GM23338 (cell line): Measurements from ENCODE around the gene SUPT6H. TPM values are rescaled to one million over a fixed set of nuclear protein-coding genes. Genes with fewer than 3 reads are reported as not detected.
"Not testable (repeated sequence)": the region's sequence is repeated elsewhere in the genome, so short reads cannot be mapped to it uniquely, and the experiment has no call there.

Experiments
- ATAC-seq: fragments of 200-7000 bp; cut with Tn5 transposase; 3 replicates; pipeline ENCODE4 v1.9.1; 2020
- DNase-seq: peaks from one replicate; pipeline ENCODE4 v3.0.0-alpha.2; 2015; ENCODE audit warnings: low spot score
- H2AFZ ChIP-seq: fragments of 200-600 bp; sonication (generic); 2 replicates; pipeline ENCODE4 v1.8.0; 2016; ENCODE audit warnings: antibody characterized with exemption, mild to moderate bottlenecking, moderate library complexity
- H3F3A ChIP-seq: fragments of 200-600 bp; sonication (generic); replicated peaks from 2 replicates; pipeline ENCODE4 v1.8.0; 2017; ENCODE audit warnings: antibody characterized with exemption, mixed run types, low read depth
- H3K27ac ChIP-seq: fragments of 200-600 bp; sonication (generic); 2 replicates; pipeline ENCODE4 v1.6.1; 2016; ENCODE audit warnings: low read depth
- H3K27me3 ChIP-seq: fragments of 200-600 bp; sonication (generic); 2 replicates; pipeline ENCODE4 v1.8.0; 2016; ENCODE audit warnings: mild to moderate bottlenecking, mixed run types, moderate library complexity; ENCODE audit not compliant: insufficient read depth
- H3K36me3 ChIP-seq: fragments of 200-600 bp; sonication (generic); 2 replicates; pipeline ENCODE4 v1.8.0; 2016; ENCODE audit warnings: mild to moderate bottlenecking; ENCODE audit not compliant: insufficient read depth
- H3K4me1 ChIP-seq: fragments of 200-600 bp; sonication (generic); 2 replicates; pipeline ENCODE4 v1.8.0; 2016; ENCODE audit warnings: mild to moderate bottlenecking, moderate library complexity; ENCODE audit not compliant: insufficient read depth
- H3K4me2 ChIP-seq: fragments of 200-600 bp; sonication (generic); 2 replicates; pipeline ENCODE4 v1.7.1; 2017; ENCODE audit warnings: mixed run types
- H3K4me3 ChIP-seq: fragments of 200-600 bp; sonication (generic); 2 replicates; pipeline ENCODE4 v1.6.1; 2016; ENCODE audit warnings: mixed run types
- H3K79me2 ChIP-seq: fragments of 200-600 bp; sonication (generic); replicated peaks from 2 replicates; pipeline ENCODE4 v1.8.0; 2017; ENCODE audit warnings: mild to moderate bottlenecking; ENCODE audit not compliant: insufficient read depth
- H3K9me2 ChIP-seq: fragments of 200-600 bp; sonication (generic); 2 replicates; pipeline ENCODE4 v1.8.0; 2017; ENCODE audit not compliant: insufficient read depth
- H4K20me1 ChIP-seq: fragments of 200-600 bp; sonication (generic); replicated peaks from 2 replicates; pipeline ENCODE4 v1.8.0; 2017; ENCODE audit warnings: mild to moderate bottlenecking; ENCODE audit not compliant: insufficient read depth
- H3K27ac Mint-ChIP-seq: 2 replicates; pipeline ENCODE4 v1.8.0; 2020; ENCODE audit warnings: inconsistent platforms, mild to moderate bottlenecking, moderate library complexity, mixed read lengths
- H3K27me3 Mint-ChIP-seq: 3 replicates; pipeline ENCODE4 v1.8.0; 2022; ENCODE audit warnings: low read depth, mild to moderate bottlenecking, moderate library complexity, mixed read lengths, inconsistent platforms; ENCODE audit not compliant: insufficient read depth, poor library complexity
- H3K36me3 Mint-ChIP-seq: 3 replicates; pipeline ENCODE4 v1.8.0; 2021; ENCODE audit warnings: low read depth, mild to moderate bottlenecking, inconsistent platforms, moderate library complexity, mixed read lengths
- H3K4me1 Mint-ChIP-seq: 3 replicates; pipeline ENCODE4 v1.8.0; 2020; ENCODE audit warnings: mild to moderate bottlenecking, inconsistent platforms, mixed read lengths
- H3K4me3 Mint-ChIP-seq: 3 replicates; pipeline ENCODE4 v1.8.0; 2021; ENCODE audit warnings: moderate library complexity, mild to moderate bottlenecking, inconsistent platforms, mixed read lengths
- H3K9me3 Mint-ChIP-seq: 3 replicates; pipeline ENCODE4 v1.8.0; 2020; ENCODE audit warnings: moderate library complexity, mild to moderate bottlenecking, inconsistent platforms, mixed read lengths
- CREB1 ChIP-seq: fragments of 250-450 bp; sonication (Bioruptor Pico); IDR thresholded peaks from 2 replicates; pipeline ENCODE4 v1.5.0; 2020; ENCODE audit warnings: low read depth, mild to moderate bottlenecking, moderate library complexity
- EZH2phosphoT487 ChIP-seq: fragments of 200-600 bp; sonication (generic); IDR thresholded peaks from one replicate; pipeline ENCODE4 v1.8.1; 2018; ENCODE audit warnings: antibody characterized with exemption; ENCODE audit not compliant: unreplicated experiment
- ZNF114 ChIP-seq: fragments of 250-450 bp; sonication (Bioruptor Pico); IDR thresholded peaks from 2 replicates; pipeline ENCODE4 v1.5.0; 2020; ENCODE audit warnings: mild to moderate bottlenecking, moderate library complexity
- ZNF331 ChIP-seq: fragments of 250-450 bp; sonication (Bioruptor Pico); IDR thresholded peaks from 2 replicates; pipeline ENCODE4 v1.5.0; 2020; ENCODE audit warnings: low read depth, mild to moderate bottlenecking, moderate library complexity
- polyA plus RNA-seq: library from polyadenylated mRNA; unstranded; fragments of >200 nt; fragmentation: Nextera tagmentation; extraction: Ambion mirVana; gene quantifications from 2 replicates; pipeline ENCODE4 v1.2.1, GENCODE V29; 2016
- total RNA-seq: library from RNA; depleted of rRNA; stranded (reverse); fragments of >200 nt; shearing (Covaris generic); gene quantifications from 2 replicates; pipeline ENCODE4 v1.2.3, GENCODE V29; 2014
- TF ChIP-seq, protein P1 (sequence below): IDR thresholded peaks from 2 replicates; pipeline ENCODE4 v1.6.1; 2016; ENCODE audit warnings: antibody characterized with exemption
- TF ChIP-seq, protein P2 (sequence below): fragments of 250-450 bp; sonication (Bioruptor Pico); IDR thresholded peaks from 2 replicates; pipeline ENCODE4 v1.5.0; 2020; ENCODE audit warnings: mild to moderate bottlenecking, moderate library complexity

SUPT6H gene
- total and polyA plus RNA-seq, 2 experiments from 2014 or later: 17.8 to 70.7 TPM

DNA sequence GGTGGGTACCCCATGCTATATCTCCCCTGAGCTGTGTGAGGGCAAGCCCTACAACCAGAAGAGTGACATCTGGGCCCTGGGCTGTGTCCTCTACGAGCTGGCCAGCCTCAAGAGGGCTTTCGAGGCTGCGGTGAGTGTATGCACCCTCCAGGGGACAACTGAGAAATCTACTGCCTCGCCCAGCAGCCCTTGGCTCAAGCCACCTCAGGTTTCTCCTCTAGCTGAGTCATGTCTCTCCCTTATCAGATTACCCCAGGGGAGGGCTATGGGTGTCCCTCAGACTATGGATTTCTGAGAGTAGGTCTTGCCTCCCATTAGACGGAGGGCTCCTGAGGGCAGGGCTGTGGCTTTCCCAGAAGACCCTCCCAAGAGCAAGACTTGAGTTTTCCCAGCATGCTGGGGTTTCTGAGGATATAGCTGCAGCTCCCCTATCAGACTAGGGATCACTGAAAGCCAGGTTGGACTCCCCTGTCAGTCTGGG, 73.3 kb downstream of the SUPT6H start:
- Histone ChIP-seq H3K36me3 (no peaks in the 10 kb centered on the region), H2AFZ (no peak overlapping the region), H3K4me2 (no peak overlapping the region)

DNA sequence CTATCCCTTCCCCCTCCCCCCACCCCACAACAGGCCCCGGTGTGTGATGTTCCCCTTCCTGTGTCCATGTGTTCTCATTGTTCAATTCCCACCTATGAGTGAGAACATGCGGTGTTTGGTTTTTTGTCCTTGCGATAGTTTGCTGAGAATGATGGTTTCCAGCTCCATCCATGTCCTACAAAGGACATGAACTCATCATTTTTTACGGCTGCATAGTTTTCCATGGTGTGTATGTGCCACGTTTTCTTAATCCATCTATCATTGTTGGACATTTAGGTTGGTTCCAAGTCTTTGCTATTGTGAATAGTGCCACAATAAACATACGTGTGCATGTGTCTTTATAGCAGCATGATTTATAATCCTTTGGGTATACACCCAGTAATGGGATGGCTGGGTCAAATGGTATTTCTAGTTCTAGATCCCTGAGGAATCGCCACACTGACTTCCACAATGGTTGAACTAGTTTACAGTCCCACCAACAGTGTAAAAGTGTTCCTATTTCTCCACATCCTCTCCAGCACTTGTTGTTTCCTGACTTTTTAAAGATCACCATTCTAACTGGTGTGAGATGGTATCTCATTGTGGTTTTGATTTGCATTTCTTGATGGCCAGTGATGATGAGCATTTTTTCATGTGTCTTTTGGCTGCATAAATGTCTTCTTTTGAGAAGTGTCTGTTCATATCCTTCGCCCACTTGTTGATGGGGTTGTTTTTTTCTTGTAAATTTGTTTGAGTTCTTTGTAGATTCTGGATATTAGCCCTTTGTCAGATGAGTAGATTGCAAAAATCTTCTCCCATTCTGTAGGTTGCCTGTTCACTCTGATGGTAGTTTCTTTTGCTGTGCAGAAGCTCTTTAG, 74.1 kb downstream of the SUPT6H start:
- H3K27me3 ChIP-seq, H3K4me3 ChIP-seq, H3K9me2 ChIP-seq, H3K9me3 Mint-ChIP-seq, H3K4me1 Mint-ChIP-seq, H3K27ac ChIP-seq, H3K27me3 Mint-ChIP-seq, H3K27ac Mint-ChIP-seq, DNase-seq, H3K4me2 ChIP-seq, H3K36me3 ChIP-seq, H4K20me1 ChIP-seq, H3F3A ChIP-seq, H2AFZ ChIP-seq, H3K4me1 ChIP-seq, H3K79me2 ChIP-seq, H3K4me3 Mint-ChIP-seq, ATAC-seq: not testable (repeated sequence)
- peaks cover 37% of the 10 kb centered on the region for H3K36me3 Mint-ChIP-seq

More for the DNA sequence above, 73.3 kb downstream of the SUPT6H start:
- TF ChIP-seq, protein P1, sequence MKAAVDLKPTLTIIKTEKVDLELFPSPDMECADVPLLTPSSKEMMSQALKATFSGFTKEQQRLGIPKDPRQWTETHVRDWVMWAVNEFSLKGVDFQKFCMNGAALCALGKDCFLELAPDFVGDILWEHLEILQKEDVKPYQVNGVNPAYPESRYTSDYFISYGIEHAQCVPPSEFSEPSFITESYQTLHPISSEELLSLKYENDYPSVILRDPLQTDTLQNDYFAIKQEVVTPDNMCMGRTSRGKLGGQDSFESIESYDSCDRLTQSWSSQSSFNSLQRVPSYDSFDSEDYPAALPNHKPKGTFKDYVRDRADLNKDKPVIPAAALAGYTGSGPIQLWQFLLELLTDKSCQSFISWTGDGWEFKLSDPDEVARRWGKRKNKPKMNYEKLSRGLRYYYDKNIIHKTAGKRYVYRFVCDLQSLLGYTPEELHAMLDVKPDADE: no peak
- TF ChIP-seq, protein P2, sequence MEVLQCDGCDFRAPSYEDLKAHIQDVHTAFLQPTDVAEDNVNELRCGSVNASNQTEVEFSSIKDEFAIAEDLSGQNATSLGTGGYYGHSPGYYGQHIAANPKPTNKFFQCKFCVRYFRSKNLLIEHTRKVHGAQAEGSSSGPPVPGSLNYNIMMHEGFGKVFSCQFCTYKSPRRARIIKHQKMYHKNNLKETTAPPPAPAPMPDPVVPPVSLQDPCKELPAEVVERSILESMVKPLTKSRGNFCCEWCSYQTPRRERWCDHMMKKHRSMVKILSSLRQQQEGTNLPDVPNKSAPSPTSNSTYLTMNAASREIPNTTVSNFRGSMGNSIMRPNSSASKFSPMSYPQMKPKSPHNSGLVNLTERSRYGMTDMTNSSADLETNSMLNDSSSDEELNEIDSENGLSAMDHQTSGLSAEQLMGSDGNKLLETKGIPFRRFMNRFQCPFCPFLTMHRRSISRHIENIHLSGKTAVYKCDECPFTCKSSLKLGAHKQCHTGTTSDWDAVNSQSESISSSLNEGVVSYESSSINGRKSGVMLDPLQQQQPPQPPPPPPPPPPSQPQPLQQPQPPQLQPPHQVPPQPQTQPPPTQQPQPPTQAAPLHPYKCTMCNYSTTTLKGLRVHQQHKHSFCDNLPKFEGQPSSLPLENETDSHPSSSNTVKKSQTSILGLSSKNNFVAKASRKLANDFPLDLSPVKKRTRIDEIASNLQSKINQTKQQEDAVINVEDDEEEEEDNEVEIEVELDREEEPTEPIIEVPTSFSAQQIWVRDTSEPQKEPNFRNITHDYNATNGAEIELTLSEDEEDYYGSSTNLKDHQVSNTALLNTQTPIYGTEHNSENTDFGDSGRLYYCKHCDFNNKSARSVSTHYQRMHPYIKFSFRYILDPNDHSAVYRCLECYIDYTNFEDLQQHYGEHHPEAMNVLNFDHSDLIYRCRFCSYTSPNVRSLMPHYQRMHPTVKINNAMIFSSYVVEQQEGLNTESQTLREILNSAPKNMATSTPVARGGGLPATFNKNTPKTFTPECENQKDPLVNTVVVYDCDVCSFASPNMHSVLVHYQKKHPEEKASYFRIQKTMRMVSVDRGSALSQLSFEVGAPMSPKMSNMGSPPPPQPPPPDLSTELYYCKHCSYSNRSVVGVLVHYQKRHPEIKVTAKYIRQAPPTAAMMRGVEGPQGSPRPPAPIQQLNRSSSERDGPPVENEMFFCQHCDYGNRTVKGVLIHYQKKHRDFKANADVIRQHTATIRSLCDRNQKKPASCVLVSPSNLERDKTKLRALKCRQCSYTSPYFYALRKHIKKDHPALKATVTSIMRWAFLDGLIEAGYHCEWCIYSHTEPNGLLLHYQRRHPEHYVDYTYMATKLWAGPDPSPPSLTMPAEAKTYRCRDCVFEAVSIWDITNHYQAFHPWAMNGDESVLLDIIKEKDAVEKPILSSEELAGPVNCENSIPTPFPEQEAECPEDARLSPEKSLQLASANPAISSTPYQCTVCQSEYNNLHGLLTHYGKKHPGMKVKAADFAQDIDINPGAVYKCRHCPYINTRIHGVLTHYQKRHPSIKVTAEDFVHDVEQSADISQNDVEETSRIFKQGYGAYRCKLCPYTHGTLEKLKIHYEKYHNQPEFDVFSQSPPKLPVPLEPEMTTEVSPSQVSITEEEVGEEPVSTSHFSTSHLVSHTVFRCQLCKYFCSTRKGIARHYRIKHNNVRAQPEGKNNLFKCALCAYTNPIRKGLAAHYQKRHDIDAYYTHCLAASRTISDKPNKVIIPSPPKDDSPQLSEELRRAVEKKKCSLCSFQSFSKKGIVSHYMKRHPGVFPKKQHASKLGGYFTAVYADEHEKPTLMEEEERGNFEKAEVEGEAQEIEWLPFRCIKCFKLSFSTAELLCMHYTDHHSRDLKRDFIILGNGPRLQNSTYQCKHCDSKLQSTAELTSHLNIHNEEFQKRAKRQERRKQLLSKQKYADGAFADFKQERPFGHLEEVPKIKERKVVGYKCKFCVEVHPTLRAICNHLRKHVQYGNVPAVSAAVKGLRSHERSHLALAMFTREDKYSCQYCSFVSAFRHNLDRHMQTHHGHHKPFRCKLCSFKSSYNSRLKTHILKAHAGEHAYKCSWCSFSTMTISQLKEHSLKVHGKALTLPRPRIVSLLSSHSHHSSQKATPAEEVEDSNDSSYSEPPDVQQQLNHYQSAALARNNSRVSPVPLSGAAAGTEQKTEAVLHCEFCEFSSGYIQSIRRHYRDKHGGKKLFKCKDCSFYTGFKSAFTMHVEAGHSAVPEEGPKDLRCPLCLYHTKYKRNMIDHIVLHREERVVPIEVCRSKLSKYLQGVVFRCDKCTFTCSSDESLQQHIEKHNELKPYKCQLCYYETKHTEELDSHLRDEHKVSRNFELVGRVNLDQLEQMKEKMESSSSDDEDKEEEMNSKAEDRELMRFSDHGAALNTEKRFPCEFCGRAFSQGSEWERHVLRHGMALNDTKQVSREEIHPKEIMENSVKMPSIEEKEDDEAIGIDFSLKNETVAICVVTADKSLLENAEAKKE (CRISPR knock-in tag): no peak
- TF ChIP-seq EZH2phosphoT487 (no peak), ZNF331 (no peak), CREB1 (no peak), ZNF114 (CRISPR knock-in tag) (no peak)
- ATAC-seq: no peak; the same call in 2 of the 3 replicates
- no peak overlapping the region for H3K4me3 Mint-ChIP-seq
- no peaks in the 10 kb centered on the region; the same call in 2 of the 3 replicates for H3K4me1 Mint-ChIP-seq
- H3K27ac Mint-ChIP-seq: no peak overlapping the region
- Histone ChIP-seq H4K20me1 (no peaks in the 10 kb centered on the region; the same call in 1 of the 2 replicates), H3K4me3 (no peak overlapping the region), H3K79me2 (no peaks in the 10 kb centered on the region; the same call in 1 of the 2 replicates), H3K27me3 (no peaks in the 10 kb centered on the region), H3K27ac (no peak overlapping the region), H3K9me2 (no peaks in the 10 kb centered on the region), H3K4me1 (no peaks in the 10 kb centered on the region), H3F3A (no peaks in the 10 kb centered on the region)
- no peaks in the 10 kb centered on the region; the same call in 1 of the 3 replicates for H3K9me3 Mint-ChIP-seq
- H3K27me3 Mint-ChIP-seq: peaks cover 7% of the 10 kb centered on the region
- DNase-seq: no peak
- H3K36me3 Mint-ChIP-seq: peaks cover 37% of the 10 kb centered on the region
